Cardiac fibroblast (primary cell): Measurements from ENCODE around the gene CLSTN1.
"Not testable (repeated sequence)": the region's sequence is repeated elsewhere in the genome, so short reads cannot be mapped to it uniquely, and the experiment has no call there.

Experiments
- DNase-seq, 2 donors: peaks; one replicate each; pipeline versions ENCODE4 v3.0.0 to v3.0.0-alpha.2; 2010; ENCODE audit warnings: low read depth in 2 of 2
- H3K4me3 ChIP-seq, 2 donors: replicated peaks in 1 of 2; 1 replicate in 1 of 2; 2 replicates in 1 of 2; pipeline ENCODE4 v1.5.1; 2011; ENCODE audit warnings: low read depth in 2 of 2, low read length in 2 of 2, mild to moderate bottlenecking in 2 of 2, moderate library complexity in 1 of 2
- CTCF ChIP-seq: IDR thresholded peaks from one replicate; pipeline ENCODE4 v1.5.1; 2011; ENCODE audit warnings: low read depth, mild to moderate bottlenecking, low read length, inconsistent platforms

Gene CLSTN1

GRCh38 chr1:9814619-9815018 lies 9.1 kb downstream of the CLSTN1 start:
- H3K4me3 ChIP-seq: no peak overlapping the region
- TF ChIP-seq CTCF: no peak
- DNase-seq: no peak

DNA sequence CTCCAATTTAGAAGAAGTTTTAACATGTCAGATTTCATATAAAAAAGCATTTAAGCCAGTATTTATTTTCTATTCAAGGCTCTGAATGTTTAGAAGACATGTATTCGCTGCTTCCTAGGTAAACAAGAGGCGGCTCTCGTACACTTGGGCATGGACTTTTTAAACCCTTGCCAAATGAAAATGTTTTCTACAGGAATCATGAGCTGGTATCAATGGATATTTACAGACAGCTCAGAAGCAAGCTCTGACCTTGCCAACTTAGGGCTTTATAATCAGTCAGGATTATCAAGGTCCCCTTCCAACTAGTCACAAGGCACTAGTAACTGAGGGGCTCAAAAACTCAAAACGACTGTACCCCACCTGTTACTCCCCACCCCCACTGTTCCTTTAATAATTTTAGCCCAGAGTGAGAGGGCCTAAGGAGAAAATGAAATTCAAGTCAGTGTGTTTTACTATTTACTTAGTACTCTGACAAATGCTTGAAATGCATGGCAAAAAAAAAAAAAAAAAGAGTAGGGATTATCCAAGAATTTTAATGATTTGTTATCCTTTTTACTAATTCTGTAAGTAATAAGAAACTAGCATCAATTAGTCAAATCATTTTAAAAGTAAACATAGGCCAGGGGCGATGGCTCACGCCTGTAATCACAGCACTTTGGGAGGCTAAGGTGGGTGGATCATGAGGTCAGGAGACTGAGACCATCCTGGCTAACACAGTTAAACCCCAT lies 12.4 kb downstream of the CLSTN1 start:
- TF ChIP-seq CTCF: no peak
- no peak for DNase-seq
- no peak overlapping the region for H3K4me3 ChIP-seq

GRCh38 chr1:9809100-9809510 lies 14.7 kb downstream of the CLSTN1 start:
- DNase-seq: no peak
- no peak for TF ChIP-seq CTCF
- H3K4me3 ChIP-seq: no peak overlapping the region

GRCh38 chr1:9808459-9808858 lies 15.3 kb downstream of the CLSTN1 start:
- TF ChIP-seq CTCF: no peak
- DNase-seq: no peak
- H3K4me3 ChIP-seq: no peak overlapping the region

DNA sequence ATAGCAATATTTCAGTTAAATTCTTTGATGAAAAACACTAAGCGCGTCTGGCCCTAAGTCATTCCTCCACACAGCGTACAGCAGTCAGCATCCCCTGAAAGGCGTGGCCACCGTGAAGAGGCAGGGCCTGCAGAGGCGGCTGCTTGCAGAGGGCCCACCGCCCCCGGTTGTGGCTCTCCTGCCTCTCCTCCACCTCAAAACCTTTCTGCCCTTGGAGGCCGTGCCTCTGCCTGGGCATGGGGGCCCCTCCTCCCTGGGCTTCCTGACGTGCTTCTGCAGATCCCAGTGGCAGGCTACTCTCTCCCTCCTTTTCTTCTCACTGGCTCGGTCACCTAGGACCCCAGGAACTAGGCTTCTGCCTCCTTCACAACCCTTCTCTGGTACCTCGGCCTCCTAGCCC lies 16.2 kb downstream of the CLSTN1 start:
- H3K4me3 ChIP-seq: no peak overlapping the region
- TF ChIP-seq CTCF: no peak
- DNase-seq: no peak

GRCh38 chr1:9805972-9806371 lies 17.8 kb downstream of the CLSTN1 start:
- not testable (repeated sequence) for DNase-seq, H3K4me3 ChIP-seq

DNA sequence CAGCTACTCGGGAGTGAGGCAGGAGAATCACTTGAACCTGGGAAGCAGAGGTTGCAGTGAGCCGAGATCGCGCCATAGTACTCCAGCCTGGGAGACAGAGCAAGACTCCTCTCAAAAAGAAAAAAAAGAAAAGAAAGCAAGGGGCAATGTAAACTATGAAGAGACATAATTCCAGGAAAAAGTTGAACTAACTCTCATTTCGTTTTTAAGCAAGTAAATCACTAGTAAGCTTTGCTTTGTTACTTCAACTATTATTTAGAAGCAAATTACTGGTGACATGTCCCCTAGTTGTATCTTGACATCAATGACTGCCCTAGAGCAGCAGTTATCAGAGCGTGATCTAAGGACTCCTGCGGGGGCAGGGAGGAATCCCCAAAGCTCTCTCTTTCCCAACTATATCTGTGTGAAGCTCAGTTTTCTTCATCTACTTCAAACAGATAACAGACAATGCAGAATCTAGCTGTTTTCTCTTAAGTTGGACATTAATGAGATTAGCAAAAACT lies 18.7 kb downstream of the CLSTN1 start:
- TF ChIP-seq CTCF: no peak
- H3K4me3 ChIP-seq: no peak overlapping the region

GRCh38 chr1:9803003-9803918 lies 20.5 kb downstream of the CLSTN1 start:
- not testable (repeated sequence) for H3K4me3 ChIP-seq, DNase-seq

More for the DNA sequence above, 18.7 kb downstream of the CLSTN1 start:
- DNase-seq: no peak
